Activated CD8-positive, alpha-beta memory T cell treated with anti-CD3 and anti-CD28 coated beads for 24 hours (primary cell): ENCODE measurements around the gene LYZL1.
"Not testable (repeated sequence)": the region's sequence is repeated elsewhere in the genome, so short reads cannot be mapped to it uniquely, and the experiment has no call there.

Experiments
- DNase-seq: peaks from one replicate; pipeline ENCODE4 v3.0.0-alpha.2; 2020

The LYZL1 gene

DNA sequence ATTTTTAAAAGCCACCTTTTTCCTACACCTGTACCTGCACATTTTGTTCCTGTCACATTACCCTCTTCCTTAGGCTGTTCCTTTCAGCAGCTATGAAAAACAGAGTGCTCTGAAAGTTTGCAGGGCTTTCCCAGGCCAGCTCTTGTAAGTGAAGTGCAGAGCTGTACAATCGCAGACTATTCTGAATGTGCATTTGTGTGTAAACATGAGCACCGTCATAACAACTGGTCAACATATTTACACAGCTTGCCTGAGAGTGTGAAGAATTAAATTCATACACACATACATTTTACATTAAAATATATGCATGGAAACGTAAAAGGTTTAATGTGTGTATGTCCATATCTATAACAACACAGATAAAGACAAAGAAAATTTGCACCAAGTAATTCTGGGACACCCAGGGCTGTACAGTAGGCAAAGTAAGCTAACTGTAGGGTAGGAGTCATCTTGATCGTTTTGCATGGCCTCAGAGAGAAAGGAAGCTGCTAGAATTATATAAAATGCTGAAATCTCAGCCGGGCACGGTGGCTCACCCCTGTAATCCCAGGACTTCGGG lies 23.6 kb upstream of the LYZL1 start:
- DNase-seq = no peak

DNA sequence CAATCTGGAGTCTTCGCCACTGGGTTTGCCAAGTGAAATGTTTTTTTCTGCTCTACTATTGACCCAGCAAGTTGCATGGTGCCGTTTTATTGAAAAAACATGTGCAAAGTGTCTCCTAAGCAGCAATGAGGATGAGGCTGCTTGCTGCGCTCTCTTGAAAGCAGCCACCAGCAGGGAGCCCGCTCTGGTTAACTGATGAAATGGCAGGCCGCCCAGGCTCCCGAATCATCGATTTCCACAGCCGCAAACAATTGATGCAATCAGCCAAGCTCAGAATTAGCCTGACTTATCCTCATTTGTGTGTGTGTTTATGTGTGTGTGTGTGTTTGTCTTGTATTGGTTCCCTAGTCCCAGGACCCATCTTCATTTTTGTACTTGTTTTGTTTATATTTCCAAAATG lies 22.2 kb upstream of the LYZL1 start:
- no peak for DNase-seq

DNA sequence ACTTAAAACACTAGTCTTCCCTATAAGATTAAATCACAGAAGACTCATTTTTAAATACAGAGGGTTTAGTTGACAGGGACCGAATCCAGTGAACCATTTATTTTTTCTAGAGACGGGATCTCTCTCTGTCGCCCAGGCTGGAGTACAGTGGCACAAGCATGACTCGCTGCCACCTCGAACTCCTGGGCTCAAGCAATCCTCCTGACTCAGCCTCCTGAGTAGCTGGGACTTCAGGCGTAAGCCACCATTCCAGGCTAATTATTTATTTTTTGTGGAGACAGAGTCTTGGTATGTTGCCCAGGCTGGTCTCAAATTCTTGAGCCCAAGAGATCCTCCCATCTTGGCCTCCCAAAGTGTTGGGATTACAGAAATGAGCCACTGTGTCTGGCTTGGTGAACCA lies 20.9 kb upstream of the LYZL1 start:
- DNase-seq = no peak

DNA sequence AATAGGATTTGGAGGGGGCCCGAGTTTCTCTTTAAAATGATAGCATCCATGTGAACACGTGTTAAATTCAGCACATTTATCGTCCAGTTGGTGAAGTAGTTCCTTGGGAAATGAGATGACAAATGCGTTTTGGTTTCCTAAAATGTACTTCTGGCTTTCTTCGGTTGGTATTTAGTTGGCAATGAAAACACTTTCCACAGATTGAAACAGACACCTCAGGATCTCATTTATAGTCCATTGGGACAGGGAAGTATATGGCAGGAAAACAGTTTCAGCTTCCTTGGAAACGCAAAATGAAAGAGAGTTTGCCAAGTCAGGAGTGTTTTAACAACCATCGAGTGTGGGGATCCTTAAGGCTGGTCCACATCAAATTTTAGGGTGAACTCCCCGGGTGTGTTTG lies 19.4 kb upstream of the LYZL1 start:
- no peak for DNase-seq

DNA sequence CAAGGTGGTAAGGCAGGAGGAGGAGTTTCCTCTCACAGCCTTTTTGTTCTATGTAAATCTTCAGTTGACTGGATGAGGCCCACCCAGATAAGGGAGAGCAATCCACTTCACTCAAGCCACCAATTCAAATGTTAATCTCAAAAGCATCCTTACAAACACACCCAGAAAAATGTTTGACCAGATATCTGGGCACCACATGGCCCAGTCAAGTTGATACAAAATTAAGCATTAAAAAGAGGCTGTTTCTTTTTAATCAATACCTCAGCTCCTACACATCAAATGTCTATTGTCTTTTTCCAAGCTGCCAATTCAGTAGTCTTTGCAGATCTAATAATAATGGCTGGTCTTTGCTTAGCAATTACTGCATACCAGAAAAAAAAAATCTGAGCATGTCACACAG lies 18.0 kb upstream of the LYZL1 start:
- DNase-seq = no peak

DNA sequence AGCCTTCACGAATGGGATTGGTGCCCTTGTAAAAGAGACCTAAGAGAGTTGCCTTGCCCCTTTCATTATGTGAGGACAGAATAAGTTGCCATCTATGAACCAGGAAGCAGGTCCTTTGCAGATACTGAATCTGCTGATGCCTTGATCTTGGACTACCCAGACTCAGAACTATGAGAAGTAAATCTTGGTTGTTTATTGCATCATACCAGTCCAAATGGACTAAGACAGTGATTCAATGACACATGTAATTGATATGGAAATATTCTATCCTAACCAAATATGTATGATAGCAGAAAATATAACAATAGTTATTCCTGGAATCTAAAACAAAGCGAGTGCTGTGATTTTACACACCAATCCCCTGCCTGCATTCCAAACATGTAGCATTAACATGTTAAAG lies 17.0 kb upstream of the LYZL1 start:
- no peak for DNase-seq

DNA sequence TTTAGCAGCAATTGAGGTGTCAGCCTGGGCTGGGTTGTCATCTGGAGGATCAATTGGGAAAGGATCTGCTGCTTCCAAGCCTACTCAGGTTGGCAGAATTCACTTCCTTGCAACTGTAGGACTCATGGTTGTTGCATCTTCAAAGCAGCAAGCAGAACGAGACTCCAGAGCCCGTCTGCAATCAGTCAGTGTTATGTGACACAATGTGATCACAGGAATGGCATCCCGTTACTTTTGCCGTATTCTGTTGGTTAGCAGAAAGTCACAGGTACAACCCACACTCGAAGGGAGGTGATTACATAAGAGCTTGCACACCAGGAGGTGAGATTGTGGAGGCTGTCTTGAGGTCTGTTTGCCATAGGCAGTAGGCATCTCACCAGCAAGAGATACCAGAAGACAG lies 15.4 kb upstream of the LYZL1 start:
- DNase-seq = no peak

DNA sequence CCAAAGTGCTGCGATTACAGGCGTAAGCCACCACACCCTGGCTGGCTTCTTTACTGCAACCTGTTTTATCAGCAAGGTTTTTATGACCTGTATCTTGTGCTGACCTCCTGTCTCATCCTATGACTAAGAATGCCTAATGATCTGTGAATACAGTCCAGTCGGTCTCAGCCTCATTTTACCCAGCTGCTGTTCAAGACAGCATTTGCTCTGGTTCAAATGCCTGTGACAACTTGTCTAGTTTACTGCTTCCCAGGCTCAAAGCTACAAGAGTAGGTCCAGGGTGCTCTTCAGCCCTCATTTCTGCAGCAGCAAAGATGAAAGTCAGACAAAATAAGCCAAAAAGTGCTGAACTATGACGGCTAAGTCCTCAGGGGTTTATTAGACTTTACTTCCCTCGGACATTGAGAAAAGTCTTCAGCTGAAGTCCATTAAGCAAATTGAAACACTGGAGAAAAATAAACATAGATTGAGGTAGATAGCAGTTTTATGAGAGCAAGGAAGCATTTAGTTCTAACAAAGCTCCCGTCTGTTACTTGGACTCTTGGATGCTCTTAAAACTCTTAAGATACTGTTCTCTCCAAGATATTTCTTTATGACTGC lies 12.5 kb upstream of the LYZL1 start:
- DNase-seq = no peak

DNA sequence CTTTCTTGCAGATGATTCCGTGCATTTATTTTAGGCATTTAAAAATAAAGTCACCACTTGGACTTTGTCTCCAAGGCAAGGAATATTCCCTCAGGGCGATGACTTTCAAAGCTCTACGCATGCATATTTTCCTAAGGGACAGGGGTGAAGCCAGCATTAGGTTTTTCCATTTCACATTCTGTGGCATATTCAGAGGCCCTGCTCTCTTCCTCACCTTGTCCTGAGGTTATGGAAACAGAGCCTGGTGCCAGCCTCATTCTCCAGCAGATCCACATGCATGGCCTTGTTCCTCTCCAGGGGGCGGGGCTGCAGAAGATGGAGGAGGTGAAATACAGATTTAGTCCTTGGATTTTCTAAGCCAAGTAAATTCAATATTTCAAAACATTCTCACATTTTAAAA lies 11.6 kb upstream of the LYZL1 start:
- no peak for DNase-seq

DNA sequence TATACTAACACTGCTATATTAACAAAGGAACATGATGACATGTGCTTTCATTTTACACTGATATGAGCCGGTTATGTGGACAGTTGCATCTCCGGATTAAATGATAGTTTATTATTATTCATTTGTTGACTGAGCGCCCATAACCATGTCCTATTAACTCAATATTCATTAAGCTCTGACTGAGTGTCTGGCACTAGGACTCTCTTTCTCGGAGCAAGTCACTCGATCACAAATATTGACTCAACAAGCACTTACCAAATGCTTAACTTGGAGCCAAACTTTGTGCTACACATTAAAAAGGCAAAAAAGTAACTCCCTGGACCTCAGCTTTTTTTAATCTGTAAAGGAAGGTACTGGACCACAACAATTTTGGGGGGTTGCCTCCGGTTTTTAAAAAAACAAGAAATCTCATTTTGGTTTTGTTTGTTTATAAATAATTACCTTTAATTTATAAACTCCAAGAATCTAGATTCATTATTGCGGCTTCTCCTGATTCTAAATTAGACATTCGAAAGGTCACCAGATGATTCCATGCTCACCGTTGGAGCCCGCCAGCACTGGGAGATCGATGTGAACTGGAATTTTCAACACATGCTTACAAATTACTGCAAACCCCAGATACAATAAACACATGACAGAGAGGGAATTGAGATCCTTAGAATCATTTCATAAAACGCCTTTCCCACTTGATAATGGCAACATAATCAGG lies 8.9 kb upstream of the LYZL1 start:
- no peak for DNase-seq

DNA sequence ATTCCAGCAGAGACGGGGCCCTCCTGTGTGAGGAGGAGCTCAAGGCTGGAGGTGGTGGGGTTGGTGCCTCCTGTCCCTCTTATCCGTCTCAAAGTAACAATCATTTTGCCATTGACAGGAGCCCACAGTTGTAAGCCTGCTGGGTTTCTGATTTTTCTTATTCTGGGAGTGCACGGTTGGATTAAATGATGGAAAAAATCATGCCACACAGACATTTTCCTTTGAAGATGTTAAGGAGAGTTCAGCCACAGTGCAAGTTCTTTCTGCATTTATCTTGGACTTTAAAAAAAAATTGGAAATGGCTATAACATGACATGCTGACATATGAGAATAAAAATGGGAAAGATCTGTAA lies 8.4 kb upstream of the LYZL1 start:
- DNase-seq = no peak

DNA sequence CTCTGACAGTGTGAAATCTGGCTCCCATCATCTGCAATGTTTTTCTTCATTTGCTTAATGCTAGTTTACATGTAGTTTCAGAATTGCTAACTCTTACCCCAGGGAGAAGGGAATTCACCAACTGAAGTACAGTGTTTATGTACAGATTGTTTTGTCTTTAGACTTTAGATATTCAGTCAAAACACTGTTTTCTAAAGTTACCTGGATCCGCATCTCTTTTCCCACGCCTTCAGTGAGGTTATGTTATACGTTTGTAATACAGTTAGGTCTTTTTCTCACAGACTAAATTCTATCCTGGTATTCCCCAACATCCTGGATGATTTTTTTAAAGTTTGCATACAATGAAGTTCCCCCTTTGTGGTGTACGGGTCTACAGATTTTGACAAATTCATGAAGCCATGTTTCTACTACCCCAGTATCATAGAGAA lies 3.2 kb upstream of the LYZL1 start:
- no peak for DNase-seq

DNA sequence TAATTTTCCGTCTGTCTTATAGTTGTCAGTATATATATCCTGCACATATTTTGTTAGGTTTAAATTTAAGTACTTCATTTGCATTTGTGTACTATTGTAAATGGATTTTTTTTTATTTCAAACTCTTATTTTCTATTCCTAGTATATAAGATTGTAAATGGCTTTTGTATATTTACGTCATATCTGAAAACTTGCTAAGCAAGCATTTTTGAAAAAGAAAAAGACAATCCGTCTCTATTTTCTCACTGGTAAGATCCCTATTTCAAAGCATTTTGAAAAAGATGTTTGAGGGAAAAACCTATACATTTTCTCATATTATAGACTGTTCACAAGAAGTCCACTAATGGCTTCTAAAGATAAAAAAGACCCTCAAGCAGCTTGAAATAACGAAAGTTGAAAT lies 1.2 kb upstream of the LYZL1 start:
- DNase-seq = no peak

DNA sequence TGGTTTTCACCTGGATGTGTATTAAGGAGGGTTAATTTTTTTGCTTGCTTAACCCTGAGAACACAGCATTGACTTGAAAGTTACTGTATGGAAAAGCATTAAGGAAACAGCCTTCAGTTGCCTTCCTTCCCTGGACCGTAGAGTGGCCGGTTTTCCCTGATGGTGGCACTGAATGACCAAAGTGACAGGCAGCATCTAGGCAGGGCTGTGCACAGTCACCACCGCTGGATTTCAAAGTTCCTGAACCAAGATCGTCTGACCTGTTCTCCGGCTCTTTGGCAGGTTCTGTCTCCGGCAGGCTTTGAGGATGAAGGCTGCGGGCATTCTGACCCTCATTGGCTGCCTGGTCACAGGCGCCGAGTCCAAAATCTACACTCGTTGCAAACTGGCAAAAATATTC lies 2.7 kb downstream of the LYZL1 start:
- DNase-seq = not testable (repeated sequence)

DNA sequence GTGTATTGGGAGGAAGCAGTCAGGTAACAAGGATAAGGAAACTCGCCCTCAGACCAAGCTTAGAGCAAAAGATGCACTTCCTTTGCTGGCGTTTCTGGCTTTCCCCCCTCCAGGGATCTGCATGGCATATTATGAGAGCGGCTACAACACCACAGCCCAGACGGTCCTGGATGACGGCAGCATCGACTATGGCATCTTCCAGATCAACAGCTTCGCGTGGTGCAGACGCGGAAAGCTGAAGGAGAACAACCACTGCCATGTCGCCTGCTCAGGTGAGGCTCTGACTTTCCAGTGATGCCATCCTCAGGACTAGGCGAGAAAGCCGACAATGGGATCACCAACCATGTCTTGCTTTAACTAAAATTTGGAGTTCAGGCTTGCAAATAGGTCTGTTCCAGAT lies 3.5 kb downstream of the LYZL1 start:
- DNase-seq = not testable (repeated sequence)

DNA sequence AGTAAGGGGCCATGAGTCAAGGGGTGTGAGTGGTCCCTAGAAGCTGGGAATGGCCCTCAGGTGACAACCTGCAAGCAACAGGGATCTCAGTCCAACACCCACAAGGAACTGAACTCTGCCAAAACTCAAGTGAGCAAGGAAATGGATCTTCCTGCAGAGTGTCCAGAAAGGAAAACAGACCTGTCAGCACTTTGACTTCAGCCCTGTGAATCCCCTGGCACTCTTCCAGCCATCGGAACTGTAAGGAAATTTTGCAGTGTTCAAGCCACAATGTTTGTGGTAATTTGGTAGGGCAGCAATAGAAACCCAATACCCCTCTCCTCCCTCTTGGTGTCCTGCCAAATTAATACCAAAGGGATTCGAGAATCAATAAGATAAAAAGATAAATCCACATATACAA lies 6.9 kb downstream of the LYZL1 start:
- no peak for DNase-seq

DNA sequence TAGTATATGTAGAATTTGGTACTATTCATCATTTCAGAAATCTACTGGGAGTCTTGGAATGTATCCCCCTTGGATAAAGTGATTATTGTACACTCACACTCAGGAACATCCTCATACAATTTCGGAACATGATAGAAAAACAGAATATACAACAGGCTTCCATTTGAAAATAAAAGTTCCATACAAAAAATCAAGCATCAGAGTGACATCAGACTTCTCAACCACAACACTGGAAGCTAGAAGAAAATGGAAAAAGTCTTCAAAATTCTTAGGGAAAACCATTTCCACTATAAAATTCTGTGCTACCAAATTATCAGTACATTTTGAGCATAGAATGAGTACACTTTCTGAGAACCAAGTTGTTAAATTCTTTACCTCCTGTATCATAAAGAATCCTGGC lies 8.8 kb downstream of the LYZL1 start:
- DNase-seq = no peak

DNA sequence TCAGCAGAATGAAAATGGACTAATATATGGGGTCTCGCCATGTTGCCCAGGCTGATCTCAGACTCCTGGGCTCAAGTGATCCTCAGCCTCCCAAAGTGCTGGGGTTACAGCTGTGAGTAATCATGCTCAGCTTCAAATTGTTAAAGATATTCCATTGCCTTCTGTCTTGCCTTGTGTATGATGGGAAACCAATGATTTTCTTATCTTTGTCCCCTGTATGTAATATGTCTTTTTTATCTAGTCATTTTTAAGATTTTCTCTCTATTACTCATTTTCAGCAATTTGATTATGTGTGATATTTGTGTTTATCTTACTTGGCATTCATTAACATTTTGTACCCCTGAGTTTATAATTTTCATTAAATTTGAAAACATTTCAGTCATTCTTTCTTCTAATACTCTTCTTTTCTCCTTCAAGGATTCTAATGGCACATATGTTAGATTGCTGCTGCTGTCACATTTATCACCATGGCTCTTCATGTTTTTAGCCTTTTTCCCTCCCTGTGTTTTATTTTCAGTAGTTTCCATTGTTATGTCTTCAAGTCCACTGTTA lies 12.6 kb downstream of the LYZL1 start:
- no peak for DNase-seq

DNA sequence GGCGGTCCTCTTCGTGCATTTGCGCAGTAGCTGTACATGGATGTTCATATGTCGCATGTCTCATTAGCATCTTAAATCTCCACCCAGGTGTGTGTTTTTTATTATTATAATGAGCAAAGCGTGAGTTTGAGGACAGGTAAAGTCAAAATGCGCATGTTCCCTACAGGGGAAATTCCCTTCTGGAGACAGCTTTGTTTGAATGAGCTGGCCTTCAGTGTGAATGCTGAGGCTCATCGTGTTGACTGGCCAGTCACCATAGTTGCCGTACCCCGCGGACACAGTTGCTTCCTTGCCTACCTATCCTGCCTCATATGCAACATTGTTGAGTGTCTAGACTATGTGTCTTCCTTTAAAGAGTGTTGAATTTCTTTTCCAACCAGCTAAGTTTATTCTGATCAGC lies 13.6 kb downstream of the LYZL1 start:
- no peak for DNase-seq

DNA sequence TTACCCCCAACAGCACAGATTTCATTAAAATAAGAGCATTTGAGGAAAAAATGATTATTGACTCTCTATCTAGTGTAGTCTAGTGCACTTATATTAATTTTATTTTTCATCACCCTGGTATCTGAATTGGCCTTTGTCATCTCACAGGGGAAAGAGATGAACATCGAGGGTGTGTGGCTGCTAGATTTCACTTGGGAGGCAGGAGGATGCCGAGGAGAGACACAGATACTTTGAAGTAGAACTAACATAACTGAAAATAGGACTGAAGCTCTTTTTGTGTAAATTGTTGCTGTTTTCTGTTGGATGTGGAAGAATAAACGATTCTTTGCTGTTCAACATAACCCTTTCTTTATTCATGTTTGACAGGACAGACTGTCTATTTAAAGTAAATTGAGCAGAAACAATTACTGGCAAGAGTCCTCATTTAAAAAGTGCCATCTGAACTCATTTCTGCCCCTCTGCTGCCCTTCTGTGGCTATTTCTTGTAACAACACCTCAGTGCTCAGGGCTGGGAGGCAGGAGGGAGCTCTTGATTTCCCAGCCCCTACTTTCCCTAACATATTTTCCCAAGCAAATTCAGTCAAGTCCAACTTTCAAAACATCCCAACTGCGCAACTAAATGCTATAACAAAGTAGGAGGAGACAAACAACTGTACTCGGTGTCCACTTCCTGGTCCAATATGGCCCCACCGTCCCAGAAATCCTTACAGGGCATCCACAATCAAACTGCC lies 15.6 kb downstream of the LYZL1 start:
- DNase-seq = no peak

DNA sequence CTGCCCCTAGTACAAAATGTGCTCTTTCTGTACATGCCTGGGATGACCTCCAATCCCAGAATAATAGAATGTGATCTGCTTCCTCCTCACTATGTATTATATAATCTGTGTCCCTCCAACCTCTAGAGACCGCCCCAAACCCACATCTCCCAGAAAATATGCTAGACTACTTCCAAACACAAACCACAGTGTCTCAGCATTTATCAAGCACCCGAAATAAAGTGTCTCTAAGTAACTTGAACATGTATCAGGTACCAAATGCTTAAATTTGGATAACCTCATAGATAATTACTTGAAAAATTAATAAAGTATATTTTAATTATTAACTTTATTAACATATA lies 16.1 kb downstream of the LYZL1 start:
- DNase-seq = no peak

DNA sequence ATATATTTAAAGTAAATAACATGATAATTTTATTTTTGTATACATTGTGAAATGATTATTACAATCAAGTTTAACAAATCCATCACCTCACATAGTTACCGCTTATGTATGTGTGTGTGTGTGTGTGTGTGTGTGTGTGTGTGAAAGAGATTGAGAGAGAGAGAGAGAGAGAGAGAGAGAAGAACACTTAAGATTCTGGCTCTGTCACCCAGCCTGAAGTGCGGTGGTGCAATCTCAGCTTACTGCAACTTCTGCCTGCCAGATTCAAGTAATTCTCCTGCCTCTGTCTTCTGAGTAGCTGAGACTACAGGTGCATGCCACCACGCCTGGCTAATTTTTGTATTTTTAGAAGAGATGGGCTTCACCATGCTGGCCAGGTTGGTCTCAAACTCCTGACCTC lies 17.8 kb downstream of the LYZL1 start:
- no peak for DNase-seq

DNA sequence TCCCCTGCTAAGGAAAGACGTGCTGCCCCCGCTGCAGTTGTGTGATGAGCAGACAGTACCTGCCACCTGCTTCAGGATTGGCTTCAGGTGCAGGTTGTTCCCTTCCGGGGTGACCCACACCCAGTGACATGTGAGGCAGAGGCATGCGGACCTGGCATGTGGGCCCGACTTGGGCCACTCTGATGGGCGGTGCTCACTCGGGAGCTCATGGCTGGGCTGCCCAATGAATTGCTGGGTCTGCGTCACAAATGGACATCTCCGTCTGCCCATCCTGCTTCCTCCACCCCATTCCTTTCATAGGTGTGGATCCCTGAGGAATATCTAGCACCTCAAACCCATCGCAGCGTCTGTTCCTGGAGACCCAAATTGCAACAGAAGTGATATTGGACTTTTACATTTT lies 19.3 kb downstream of the LYZL1 start:
- not testable (repeated sequence) for DNase-seq

DNA sequence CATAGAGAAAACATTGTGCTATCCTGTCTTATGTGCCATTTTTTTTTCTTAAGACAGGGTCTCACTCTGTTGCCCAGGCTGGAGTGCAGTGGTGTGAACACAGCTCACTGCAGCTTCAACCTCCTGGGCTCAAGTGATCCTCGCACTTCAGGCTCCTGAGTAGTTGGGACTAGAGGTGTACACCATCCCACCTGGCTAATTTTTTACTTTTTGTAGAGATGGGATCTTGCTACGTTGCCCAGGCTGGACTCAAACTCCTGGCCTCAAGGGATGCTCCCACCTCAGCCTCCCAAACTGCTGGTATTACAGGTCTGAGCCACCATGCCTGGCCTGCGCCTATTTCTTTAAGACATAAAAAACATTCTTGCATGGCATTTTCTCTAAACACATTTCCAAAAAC lies 20.6 kb downstream of the LYZL1 start:
- no peak for DNase-seq
